IMR-90 (cell line): ENCODE data around the gene FAM219A. TPM values are rescaled to one million over a fixed set of nuclear protein-coding genes. Genes with fewer than 3 reads are reported as not detected.

Source experiments
- ATAC-seq: fragments of 200-7000 bp; cut with Tn5 transposase; 2 replicates; pipeline ENCODE4 v1.9.1; 2020; ENCODE audit warnings: low read depth, mild to moderate bottlenecking, moderate library complexity
- BruUV-seq: library from RNA; stranded (reverse); fragments of 400-500 nt; replicated peaks from 2 replicates; lab custom pipeline; 2021; lab: Mats Ljungman, UMichigan
- CTCF ChIA-PET: fragments of 300-600 bp; formaldehyde crosslinking; extraction: SDS; loops from one replicate; lab custom pipeline; 2021; ENCODE audit warnings: antibody characterized with exemption; lab: Yijun Ruan, JAX
- POLR2A ChIA-PET: fragments of 300-600 bp; sonication (Branson Sonifier 250); formaldehyde crosslinking; loops from one replicate; lab custom pipeline; 2022; ENCODE audit warnings: antibody characterized with exemption; ENCODE audit not compliant: unreplicated experiment; lab: Charles Lee
- DNase-seq: peaks from one replicate; pipeline ENCODE4 v3.0.0; 2013
- H2AFZ ChIP-seq: replicated peaks from 2 replicates; pipeline ENCODE3; 2013; ENCODE audit warnings: low read length, mild to moderate bottlenecking; ENCODE audit not compliant: poor library complexity
- H2AK5ac ChIP-seq: 2 replicates; pipeline ENCODE4 v1.6.1; 2013; ENCODE audit warnings: low read depth, low read length, inconsistent platforms
- H2AK9ac ChIP-seq: replicated peaks from 2 replicates; pipeline ENCODE3; 2013; ENCODE audit warnings: mild to moderate bottlenecking, low read depth, low read length, moderate library complexity; ENCODE audit not compliant: poor library complexity
- H2BK120ac ChIP-seq: 2 replicates; pipeline ENCODE4 v1.6.1; 2013; ENCODE audit warnings: low read depth, low read length, inconsistent platforms
- H2BK15ac ChIP-seq: 3 replicates; pipeline ENCODE4 v1.6.1; 2013; ENCODE audit warnings: low read depth, low read length, inconsistent platforms
- H2BK20ac ChIP-seq: 2 replicates; pipeline ENCODE4 v1.6.1; 2013; ENCODE audit warnings: low read depth, mild to moderate bottlenecking, inconsistent platforms, low read length, moderate library complexity
- H2BK5ac ChIP-seq: 2 replicates; pipeline ENCODE4 v1.6.1; 2013; ENCODE audit warnings: mild to moderate bottlenecking, low read depth, low read length, inconsistent platforms; ENCODE audit not compliant: poor library complexity, severe bottlenecking
- H3K14ac ChIP-seq: replicated peaks from 2 replicates; pipeline ENCODE4 v1.6.1; 2013; ENCODE audit warnings: low read depth, low read length, inconsistent platforms
- H3K18ac ChIP-seq: 2 replicates; pipeline ENCODE4 v1.6.1; 2013; ENCODE audit warnings: low read depth, low read length, control low read depth
- H3K23ac ChIP-seq: 2 replicates; pipeline ENCODE4 v1.6.1; 2013; ENCODE audit warnings: low read depth, low read length, inconsistent platforms
- H3K27ac ChIP-seq: 2 replicates; pipeline ENCODE4 v1.5.1; 2013; ENCODE audit warnings: mild to moderate bottlenecking, control low read depth, low read length; ENCODE audit not compliant: insufficient read depth
- H3K27me3 ChIP-seq: 2 replicates; pipeline ENCODE4 v1.6.1; 2013; ENCODE audit warnings: low read length; ENCODE audit not compliant: control insufficient read depth, insufficient read depth
- H3K36me3 ChIP-seq: 2 replicates; pipeline ENCODE4 v1.6.1; 2013; ENCODE audit warnings: low read length, mixed read lengths; ENCODE audit not compliant: control insufficient read depth, insufficient read depth
- H3K4ac ChIP-seq: 2 replicates; pipeline ENCODE4 v1.6.1; 2013; ENCODE audit warnings: low read depth, low read length, inconsistent platforms
- H3K4me1 ChIP-seq: 2 replicates; pipeline ENCODE4 v1.6.1; 2013; ENCODE audit warnings: low read length, mixed read lengths; ENCODE audit not compliant: control insufficient read depth, insufficient read depth
- H3K4me2 ChIP-seq: 2 replicates; pipeline ENCODE4 v1.6.1; 2013; ENCODE audit warnings: low read depth, mild to moderate bottlenecking, control low read depth, low read length, moderate library complexity
- H3K4me3 ChIP-seq: 2 replicates; pipeline ENCODE4 v1.5.1; 2013; ENCODE audit warnings: low read depth, mild to moderate bottlenecking, control low read depth, low read length, moderate library complexity; ENCODE audit not compliant: insufficient read depth
- H3K56ac ChIP-seq: 2 replicates; pipeline ENCODE4 v1.6.1; 2013; ENCODE audit warnings: low read length, inconsistent platforms; ENCODE audit not compliant: insufficient read depth; ENCODE audit errors: extremely low read depth
- H3K79me1 ChIP-seq, 2 experiments: 2 replicates each; pipeline ENCODE4 v1.6.1; 2013; ENCODE audit warnings: low read length in 2 of 2, inconsistent platforms in 1 of 2, low read depth in 1 of 2
- H3K9ac ChIP-seq: 2 replicates; pipeline ENCODE4 v1.6.1; 2013; ENCODE audit warnings: low read depth, low read length, control low read depth
- H3K9me1 ChIP-seq: 2 replicates; pipeline ENCODE4 v1.6.1; 2013; ENCODE audit warnings: low read length, inconsistent platforms; ENCODE audit not compliant: insufficient read depth
- H3K9me3 ChIP-seq: 2 replicates; pipeline ENCODE4 v1.6.1; 2013; ENCODE audit warnings: low read length; ENCODE audit not compliant: control insufficient read depth, insufficient read depth
- H4K20me1 ChIP-seq: 2 replicates; pipeline ENCODE4 v1.6.1; 2013; ENCODE audit warnings: low read length, inconsistent platforms; ENCODE audit not compliant: insufficient read depth
- H4K5ac ChIP-seq: 2 replicates; pipeline ENCODE4 v1.6.1; 2013; ENCODE audit warnings: mild to moderate bottlenecking, low read depth, low read length, control low read depth
- H4K8ac ChIP-seq, 2 experiments: 2 replicates each; pipeline ENCODE4 v1.6.1; 2013; ENCODE audit warnings: low read depth in 2 of 2, low read length in 2 of 2, control low read depth in 1 of 2, inconsistent platforms in 1 of 2
- H4K91ac ChIP-seq: 2 replicates; pipeline ENCODE4 v1.6.1; 2013; ENCODE audit warnings: low read depth, low read length, inconsistent platforms; ENCODE audit not compliant: insufficient read depth
- BHLHE40 ChIP-seq: fragments of 150-350 bp; IDR thresholded peaks from 2 replicates; pipeline ENCODE4 v1.6.1; 2016; ENCODE audit warnings: mild to moderate bottlenecking, low read depth, low read length
- CEBPB ChIP-seq: IDR thresholded peaks from 2 replicates; pipeline ENCODE4 v1.6.1; 2012; ENCODE audit warnings: low read depth, low read length, improper control_type of control experiment
- CHD1 ChIP-seq: IDR thresholded peaks from 2 replicates; pipeline ENCODE4 v1.6.1; 2012; ENCODE audit warnings: low read depth, low read length, improper control_type of control experiment
- CTCF ChIP-seq: conservative IDR thresholded peaks from 2 replicates; pipeline ENCODE4 v1.5.1; 2012; ENCODE audit warnings: mild to moderate bottlenecking, low read depth, low read length, improper control_type of control experiment
- ELK1 ChIP-seq: fragments of 150-350 bp; IDR thresholded peaks from 2 replicates; pipeline ENCODE4 v1.6.1; 2016; ENCODE audit warnings: low read depth, mild to moderate bottlenecking, low read length, moderate library complexity, borderline replicate concordance
- FOS ChIP-seq: fragments of 150-350 bp; IDR thresholded peaks from 2 replicates; pipeline ENCODE4 v1.6.1; 2016; ENCODE audit warnings: low read depth, low read length
- MAFK ChIP-seq: IDR thresholded peaks from 2 replicates; pipeline ENCODE4 v1.6.1; 2012; ENCODE audit warnings: low read depth, low read length, improper control_type of control experiment
- MAZ ChIP-seq: IDR thresholded peaks from 2 replicates; pipeline ENCODE4 v1.6.1; 2012; ENCODE audit warnings: low read depth, mild to moderate bottlenecking, low read length, improper control_type of control experiment, moderate library complexity, borderline replicate concordance
- MXI1 ChIP-seq: IDR thresholded peaks from 2 replicates; pipeline ENCODE4 v1.6.1; 2012; ENCODE audit warnings: low read depth, mild to moderate bottlenecking, low read length, moderate library complexity, borderline replicate concordance
- NFE2L2 ChIP-seq: fragments of 150-350 bp; IDR thresholded peaks from 2 replicates; pipeline ENCODE4 v1.6.1; 2016; ENCODE audit warnings: low read depth, mild to moderate bottlenecking, low read length
- POLR2A ChIP-seq: IDR thresholded peaks from 2 replicates; pipeline ENCODE4 v1.6.1; 2012; ENCODE audit warnings: mild to moderate bottlenecking, low read depth, low read length
- RAD21 ChIP-seq: IDR thresholded peaks from 2 replicates; pipeline ENCODE4 v1.6.1; 2012; ENCODE audit warnings: low read length, improper control_type of control experiment
- RCOR1 ChIP-seq: IDR thresholded peaks from 2 replicates; pipeline ENCODE4 v1.6.1; 2012; ENCODE audit warnings: mild to moderate bottlenecking, low read length, improper control_type of control experiment; ENCODE audit not compliant: insufficient replicate concordance
- RFX5 ChIP-seq: IDR thresholded peaks from 2 replicates; pipeline ENCODE4 v1.8.0; 2012; ENCODE audit warnings: low read depth, mild to moderate bottlenecking, low read length, moderate library complexity
- SMC3 ChIP-seq: fragments of 150-350 bp; IDR thresholded peaks from 2 replicates; pipeline ENCODE4 v1.6.1; 2016; ENCODE audit warnings: low read depth, mild to moderate bottlenecking, antibody characterized with exemption, low read length, moderate library complexity
- USF2 ChIP-seq: fragments of 150-350 bp; IDR thresholded peaks from 2 replicates; pipeline ENCODE4 v1.6.1; 2017; ENCODE audit warnings: mild to moderate bottlenecking, antibody characterized with exemption, low read length, low read depth
- WGBS, 2 experiments: methylation state at CpG; one replicate each; pipeline versions ENCODE4 v1.1.5 to v1.1.7; 2013; ENCODE audit warnings: missing lambda C conversion rate in 2 of 2; ENCODE audit not compliant: insufficient read length in 1 of 2; ENCODE audit errors: extremely low coverage in 2 of 2; 5-methylcytosine and 5-hydroxymethylcytosine counted together
- dilution Hi-C: fragments of 300-500 bp; cut with HindIII; formaldehyde crosslinking; loops from one replicate; pipeline ENCODE4 v1.14.3; 2018; ENCODE audit warnings: low sequenced_read_pairs; ENCODE audit not compliant: unreplicated experiment
- in situ Hi-C: fragments of 300-500 bp; cut with MboI; formaldehyde crosslinking; loops from 3 replicates; pipeline ENCODE4 v1.14.3; 2019; ENCODE audit warnings: low sequenced_read_pairs, inconsistent platforms, mixed read lengths
- intact Hi-C: fragments of 100-400 bp; cut with micrococcal nuclease; formaldehyde crosslinking; loops from 2 replicates; pipeline ENCODE4 v1.10.0; 2022
- polyA plus RNA-seq, 3 experiments: library from polyadenylated mRNA; depleted of rRNA; stranded (reverse); fragments of >200 nt; gene quantifications; 2 replicates each; pipeline ENCODE4 v1.2.3, GENCODE V29; 2012; ENCODE audit warnings: low replicate concordance in 1 of 3
- total RNA-seq: library from RNA; depleted of rRNA; stranded (reverse); fragments of >200 nt; gene quantifications from 2 replicates; pipeline ENCODE4 v1.2.3, GENCODE V29; 2012

The FAM219A gene
- total and polyA plus RNA-seq, 2 of the 4 experiments (the other 2 are of a cell fraction) = 4.8 to 20.8 TPM

GRCh38 chr9:34417734-34418133, 40.6 kb downstream of the FAM219A start:
- intact Hi-C loops = no loop called here
- TF ChIP-seq FOS (no peak), CEBPB (no peak), MXI1 (no peak), NFE2L2 (no peak), RAD21 (no peak), ELK1 (no peak), MAFK (no peak), USF2 (no peak), CTCF (no peak), RFX5 (no peak), SMC3 (no peak), RCOR1 (no peak), POLR2A (no peak), CHD1 (no peak), BHLHE40 (no peak), MAZ (no peak)
- no peak overlapping the region for H3K4me3 ChIP-seq
- H3K9ac ChIP-seq = no peak overlapping the region
- in situ Hi-C loops = no loop called here
- H2AFZ ChIP-seq = no peak overlapping the region
- H3K4ac ChIP-seq = no peak overlapping the region
- ChIA-PET CTCF (interaction anchor here (2.0 kb wide), 1 partner anchor 14 kb away, joined by 7 read pairs; no protein-coding TSS in a partner anchor), POLR2A (no interaction called here)
- dilution Hi-C loops = no loop called here
- no TSS peak for BruUV-seq
- H3K36me3 ChIP-seq = no peaks in the 10 kb centered on the region; the same call in 1 of the 2 replicates
- H4K91ac ChIP-seq = no peak overlapping the region
- no peaks in the 10 kb centered on the region for H3K27me3 ChIP-seq
- no peak overlapping the region for H2BK5ac ChIP-seq
- WGBS, 2 experiments = no CpG with 5 or more reads among the region's 3 CpGs
- no peak overlapping the region for H3K18ac ChIP-seq
- no peak overlapping the region for H2BK15ac ChIP-seq
- no peaks in the 10 kb centered on the region for H3K4me1 ChIP-seq
- H3K9me1 ChIP-seq = peaks cover 6% of the 10 kb centered on the region
- no peak overlapping the region for H3K23ac ChIP-seq
- DNase-seq = no peak
- no peak overlapping the region for H3K4me2 ChIP-seq
- no peaks in the 10 kb centered on the region for H3K9me3 ChIP-seq
- no peak overlapping the region for H2BK20ac ChIP-seq
- H3K56ac ChIP-seq = no peak overlapping the region
- no peak overlapping the region for H3K27ac ChIP-seq
- peaks cover 30% of the 10 kb centered on the region for H4K20me1 ChIP-seq
- ATAC-seq = no peak
- H2AK5ac ChIP-seq = no peak overlapping the region
- H2AK9ac ChIP-seq = no peak overlapping the region
- no peak overlapping the region for H4K8ac ChIP-seq
- H3K79me1 ChIP-seq = peaks cover 10 to 22% of the 10 kb centered on the region in 2 experiments; a peak in 2 of 4 replicates
- no peak overlapping the region for H3K14ac ChIP-seq
- H4K5ac ChIP-seq = no peak overlapping the region
- H2BK120ac ChIP-seq = no peak overlapping the region
